B cell (primary cell): Measurements from ENCODE around the gene ST8SIA5. TPM values are rescaled to one million over a fixed set of nuclear protein-coding genes. Genes with fewer than 3 reads are reported as not detected.

Experiments
- ATAC-seq: fragments of 200-7000 bp; cut with Tn5 transposase; one replicate; pipeline ENCODE4 v1.10.0; 2021; ENCODE audit warnings: low read depth, mild to moderate bottlenecking, moderate number of reproducible peaks, moderate library complexity
- CTCF ChIA-PET: fragments of 350-600 bp; sonication (Branson Sonifier 250); formaldehyde crosslinking; loops from one replicate; lab custom pipeline; 2021; ENCODE audit warnings: antibody characterized with exemption, inconsistent platforms; lab: Charles Lee
- POLR2A ChIA-PET: fragments of 350-600 bp; sonication (Branson Sonifier 250); formaldehyde crosslinking; loops from one replicate; lab custom pipeline; 2021; ENCODE audit warnings: antibody characterized with exemption; lab: Charles Lee
- DNase-seq: peaks from one replicate; pipeline ENCODE4 v3.0.0; 2013
- H2AFZ ChIP-seq: 2 replicates; pipeline ENCODE4 v1.6.1; 2012; ENCODE audit warnings: mild to moderate bottlenecking, low read depth, low read length; ENCODE audit not compliant: insufficient read depth, poor library complexity, severe bottlenecking
- H3K27ac ChIP-seq, 2 donors: 1 replicate in 1 of 2; 2 replicates in 1 of 2; pipeline ENCODE4 v1.5.1; 2012 to 2013; ENCODE audit warnings: low read length in 2 of 2, mild to moderate bottlenecking in 2 of 2, moderate library complexity in 1 of 2
- H3K27me3 ChIP-seq, 4 experiments: fragments of 200-600 bp in 1 of 4; sonication (generic) in 1 of 4; replicated peaks in 1 of 4; 1 replicate in 2 of 4; 2 replicates in 2 of 4; pipeline versions ENCODE4 v1.6.1 to v1.7.0; 2013 to 2016; ENCODE audit warnings: low read length in 3 of 4, mild to moderate bottlenecking in 2 of 4, mixed read lengths in 1 of 4, moderate library complexity in 1 of 4; ENCODE audit not compliant: insufficient read depth in 4 of 4, control insufficient read depth in 3 of 4; ENCODE audit errors: control extremely low read depth in 1 of 4
- H3K36me3 ChIP-seq, 2 experiments: replicated peaks in 1 of 2; 1 replicate in 1 of 2; 2 replicates in 1 of 2; pipeline versions ENCODE4 v1.6.1 to v1.7.1; 2013; ENCODE audit warnings: low read length in 1 of 2; ENCODE audit not compliant: insufficient read depth in 2 of 2, control insufficient read depth in 1 of 2; ENCODE audit errors: control extremely low read depth in 1 of 2, extremely low read depth in 1 of 2
- H3K4me1 ChIP-seq, 2 donors: fragments of 200-600 bp in 1 of 2; sonication (generic) in 1 of 2; 1 replicate in 1 of 2; 2 replicates in 1 of 2; pipeline versions ENCODE4 v1.5.1 to v1.6.1; 2013 to 2017; ENCODE audit warnings: low read length in 2 of 2; ENCODE audit not compliant: control insufficient read depth in 2 of 2, insufficient read depth in 2 of 2
- H3K4me2 ChIP-seq: replicated peaks from 2 replicates; pipeline ENCODE3; 2012; ENCODE audit warnings: mild to moderate bottlenecking, low read depth, low read length; ENCODE audit not compliant: poor library complexity, severe bottlenecking
- H3K4me3 ChIP-seq, 5 experiments: fragments of 200-600 bp in 1 of 5; sonication (generic) in 1 of 5; 1 replicate in 3 of 5; 2 replicates in 2 of 5; pipeline versions ENCODE4 v1.5.1 to v1.7.0; 2011 to 2016; ENCODE audit warnings: low read length in 4 of 5, mild to moderate bottlenecking in 4 of 5, low read depth in 2 of 5, control low read depth in 1 of 5, moderate library complexity in 1 of 5; ENCODE audit not compliant: insufficient read depth in 1 of 5; ENCODE audit errors: control extremely low read depth in 1 of 5, extremely low read depth in 1 of 5
- H3K79me2 ChIP-seq: fragments of 200-600 bp; sonication (generic); one replicate; pipeline ENCODE4 v1.6.0; 2016; ENCODE audit warnings: low read length; ENCODE audit not compliant: control insufficient read depth, insufficient read depth
- H3K9ac ChIP-seq: fragments of 200-600 bp; sonication (generic); 2 replicates; pipeline ENCODE4 v1.6.1; 2017; ENCODE audit warnings: mild to moderate bottlenecking, low read length, moderate library complexity
- H3K9me3 ChIP-seq, 3 donors: one replicate each; pipeline versions ENCODE4 v1.6.1 to v1.7.1; 2013; ENCODE audit warnings: low read length in 2 of 3; ENCODE audit not compliant: control insufficient read depth in 2 of 3, insufficient read depth in 1 of 3; ENCODE audit errors: control extremely low read depth in 1 of 3
- H4K20me1 ChIP-seq: 2 replicates; pipeline ENCODE4 v1.6.0; 2012; ENCODE audit warnings: mild to moderate bottlenecking, low read length; ENCODE audit not compliant: insufficient read depth, control insufficient read depth, poor library complexity, severe bottlenecking
- H3K27ac Mint-ChIP-seq: one replicate; pipeline ENCODE4 v1.8.0; 2021; ENCODE audit warnings: mixed read lengths
- H3K27me3 Mint-ChIP-seq: one replicate; pipeline ENCODE4 v1.8.0; 2021; ENCODE audit warnings: mixed read lengths
- H3K4me1 Mint-ChIP-seq: one replicate; pipeline ENCODE4 v1.8.0; 2021; ENCODE audit warnings: mixed read lengths
- H3K4me3 Mint-ChIP-seq: one replicate; pipeline ENCODE4 v1.8.0; 2021; ENCODE audit warnings: mixed read lengths
- H3K9me3 Mint-ChIP-seq: one replicate; pipeline ENCODE4 v1.8.0; 2022; ENCODE audit warnings: mixed read lengths; ENCODE audit not compliant: insufficient read depth
- CTCF ChIP-seq: fragments of 200-600 bp; IDR thresholded peaks from one replicate; pipeline ENCODE4 v1.8.0; 2022; ENCODE audit warnings: antibody characterized with exemption, mild to moderate bottlenecking
- EZH2 ChIP-seq: IDR thresholded peaks from 2 replicates; pipeline ENCODE4 v1.6.1; 2012; ENCODE audit warnings: borderline replicate concordance, low read depth, mild to moderate bottlenecking, moderate library complexity, low read length; ENCODE audit not compliant: insufficient read depth, poor library complexity, severe bottlenecking
- WGBS: methylation state at CpG from one replicate; pipeline ENCODE4 v1.1.5; 2013; ENCODE audit warnings: missing lambda C conversion rate; ENCODE audit not compliant: insufficient coverage; 5-methylcytosine and 5-hydroxymethylcytosine counted together
- intact Hi-C: fragments of 100-400 bp; cut with micrococcal nuclease; formaldehyde crosslinking; loops from one replicate; pipeline ENCODE4 v1.10.0; 2022
- polyA plus RNA-seq: library from polyadenylated mRNA; depleted of rRNA; stranded (reverse); fragments of >200 nt; gene quantifications from 2 replicates; pipeline ENCODE4 v1.2.3, GENCODE V29; 2012
- total RNA-seq, 2 donors: library from RNA; stranded (reverse); fragments of 120-200 nt in 1 of 2; gene quantifications; 1 replicate in 1 of 2; 2 replicates in 1 of 2; pipeline versions ENCODE4 v1.2.3 to v1.2.4, GENCODE V29; 2013 to 2022

The ST8SIA5 gene
- total and polyA plus RNA-seq, 2 donors (not counting 1 experiment from before 2014, with no cell fraction given) = not detected

- H3K27me3 Mint-ChIP-seq = peaks cover 48% of the 10 kb centered on the region
Observed at GRCh38 chr18:46738491-46738890, 18.4 kb downstream of the ST8SIA5 start.

GRCh38 chr18:46736736-46737135 lies 20.1 kb downstream of the ST8SIA5 start:
- Mint-ChIP-seq H3K9me3 (no peaks in the 10 kb centered on the region), H3K4me1 (no peaks in the 10 kb centered on the region), H3K27me3 (peaks cover 34% of the 10 kb centered on the region), H3K27ac (no peak overlapping the region), H3K4me3 (no peak overlapping the region)
- peaks cover 0 to 17% (median 1%) of the 10 kb centered on the region in 3 donors for H3K9me3 ChIP-seq
- ATAC-seq (no peak), DNase-seq (no peak)
- CTCF ChIA-PET = no interaction called here
- H3K27me3 ChIP-seq = peaks cover 0 to 15% (median 2%) of the 10 kb centered on the region in 4 experiments
- no peak for TF ChIP-seq CTCF
- no peak for TF ChIP-seq EZH2
- no peak overlapping the region for H2AFZ ChIP-seq
- 64% methylated on average over 4 of the region's 4 CpGs for WGBS
- intact Hi-C loops = no loop called here
- H3K4me2 ChIP-seq = no peak overlapping the region
- H3K79me2 ChIP-seq = no peaks in the 10 kb centered on the region
- H3K27ac ChIP-seq = no peak overlapping the region
- POLR2A ChIA-PET = no interaction called here
- H3K36me3 ChIP-seq = no peaks in the 10 kb centered on the region
- no peaks in the 10 kb centered on the region for H3K4me1 ChIP-seq
- no peak overlapping the region for H3K4me3 ChIP-seq
- no peak overlapping the region for H3K9ac ChIP-seq
- no peaks in the 10 kb centered on the region for H4K20me1 ChIP-seq

More at GRCh38 chr18:46738491-46738890, 18.4 kb downstream of the ST8SIA5 start:
- Histone ChIP-seq H3K27me3 (peaks cover 0 to 17% (median 3%) of the 10 kb centered on the region in 4 experiments), H3K9me3 (peaks cover 0 to 10% (median 1%) of the 10 kb centered on the region in 3 donors), H3K4me2 (no peak overlapping the region), H2AFZ (no peak overlapping the region), H3K27ac (no peak overlapping the region), H3K36me3 (no peaks in the 10 kb centered on the region), H3K4me1 (no peaks in the 10 kb centered on the region), H3K4me3 (no peak overlapping the region), H3K9ac (no peak overlapping the region), H4K20me1 (no peaks in the 10 kb centered on the region), H3K79me2 (no peaks in the 10 kb centered on the region)
- 94% methylated on average over 6 of the region's 7 CpGs for WGBS
- ChIA-PET CTCF (no interaction called here), POLR2A (no interaction called here)
- no peaks in the 10 kb centered on the region for H3K9me3 Mint-ChIP-seq
- H3K4me1 Mint-ChIP-seq = no peaks in the 10 kb centered on the region
- ATAC-seq (no peak), DNase-seq (no peak)
- TF ChIP-seq EZH2 (no peak), CTCF (no peak)
- H3K27ac Mint-ChIP-seq = no peak overlapping the region
- intact Hi-C loops = no loop called here
- H3K4me3 Mint-ChIP-seq = no peak overlapping the region
